HG02885 (cell line): ENCODE results near the gene RAB27B.

Experiments
- ATAC-seq: cut with Tn5 transposase; IDR thresholded peaks from one replicate; pipeline ENCODE4 v1.9.1; 2021; ENCODE audit warnings: mild to moderate bottlenecking; ENCODE audit not compliant: unreplicated experiment, poor library complexity

The RAB27B gene

GRCh38 chr18:54859667-54860421, 31.6 kb downstream of the RAB27B start:
- ATAC-seq = no peak

GRCh38 chr18:54860941-54861340, 32.7 kb downstream of the RAB27B start:
- ATAC-seq = no peak

- no peak for ATAC-seq
These were observed 38.9 kb downstream of the RAB27B start for GRCh38 chr18:54867131-54867530.

- ATAC-seq = no peak
These were observed 43.0 kb downstream of the RAB27B start for GRCh38 chr18:54871231-54871630.

GRCh38 chr18:54872681-54873080, 44.4 kb downstream of the RAB27B start:
- ATAC-seq = no peak

- no peak for ATAC-seq
These were observed 45.6 kb downstream of the RAB27B start for GRCh38 chr18:54873884-54874255.

- ATAC-seq = no peak
These were observed 46.8 kb downstream of the RAB27B start for GRCh38 chr18:54875063-54875462.

GRCh38 chr18:54877076-54877475, 48.8 kb downstream of the RAB27B start:
- no peak for ATAC-seq

GRCh38 chr18:54878159-54878622, 49.9 kb downstream of the RAB27B start:
- ATAC-seq = no peak

- ATAC-seq = no peak
These were observed 50.5 kb downstream of the RAB27B start for GRCh38 chr18:54878659-54879358.

GRCh38 chr18:54879691-54880090, 51.4 kb downstream of the RAB27B start:
- no peak for ATAC-seq

GRCh38 chr18:54880395-54881105, 52.3 kb downstream of the RAB27B start:
- ATAC-seq = no peak

- no peak for ATAC-seq
These were observed 53.0 kb downstream of the RAB27B start for GRCh38 chr18:54881229-54881768.

GRCh38 chr18:54882318-54882717, 54.0 kb downstream of the RAB27B start:
- no peak for ATAC-seq

- no peak for ATAC-seq
These were observed 55.7 kb downstream of the RAB27B start for GRCh38 chr18:54883816-54884604.

GRCh38 chr18:54888378-54888777, 60.1 kb downstream of the RAB27B start:
- ATAC-seq = no peak

GRCh38 chr18:54888933-54889332, 60.7 kb downstream of the RAB27B start:
- ATAC-seq = no peak

GRCh38 chr18:54899500-54899899, 71.2 kb downstream of the RAB27B start:
- ATAC-seq = no peak

GRCh38 chr18:54900290-54900689, 72.0 kb downstream of the RAB27B start:
- ATAC-seq = no peak

GRCh38 chr18:54904581-54904980, 76.3 kb downstream of the RAB27B start:
- no peak for ATAC-seq
